ENCODE measurements around the gene TBC1D2B.

- TF ChIP-seq, protein P1, sequence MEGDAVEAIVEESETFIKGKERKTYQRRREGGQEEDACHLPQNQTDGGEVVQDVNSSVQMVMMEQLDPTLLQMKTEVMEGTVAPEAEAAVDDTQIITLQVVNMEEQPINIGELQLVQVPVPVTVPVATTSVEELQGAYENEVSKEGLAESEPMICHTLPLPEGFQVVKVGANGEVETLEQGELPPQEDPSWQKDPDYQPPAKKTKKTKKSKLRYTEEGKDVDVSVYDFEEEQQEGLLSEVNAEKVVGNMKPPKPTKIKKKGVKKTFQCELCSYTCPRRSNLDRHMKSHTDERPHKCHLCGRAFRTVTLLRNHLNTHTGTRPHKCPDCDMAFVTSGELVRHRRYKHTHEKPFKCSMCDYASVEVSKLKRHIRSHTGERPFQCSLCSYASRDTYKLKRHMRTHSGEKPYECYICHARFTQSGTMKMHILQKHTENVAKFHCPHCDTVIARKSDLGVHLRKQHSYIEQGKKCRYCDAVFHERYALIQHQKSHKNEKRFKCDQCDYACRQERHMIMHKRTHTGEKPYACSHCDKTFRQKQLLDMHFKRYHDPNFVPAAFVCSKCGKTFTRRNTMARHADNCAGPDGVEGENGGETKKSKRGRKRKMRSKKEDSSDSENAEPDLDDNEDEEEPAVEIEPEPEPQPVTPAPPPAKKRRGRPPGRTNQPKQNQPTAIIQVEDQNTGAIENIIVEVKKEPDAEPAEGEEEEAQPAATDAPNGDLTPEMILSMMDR (IDR thresholded peaks at IDR 0.05; ENCODE audit: low read length) = no peak
- TF ChIP-seq EZH2 (optimal IDR thresholded peaks at IDR 0.05; ENCODE audit: low read depth, low read length) = no peak
- no peak for TF ChIP-seq EZH2phosphoT487 (IDR thresholded peaks at IDR 0.05; ENCODE audit: low read length)
Observed at GRCh38 chr15:78012643-78013077, 64.9 kb downstream of the TBC1D2B start.
